K562 (cell line): Measurements from ENCODE around the gene KTI12. TPM values are rescaled to one million over a fixed set of nuclear protein-coding genes. Genes with fewer than 3 reads are reported as not detected.
A peak's percentile ranks its signal among the peaks of the same experiment; 100 is the strongest.

Source experiments
- ATAC-seq: fragments of 200-7000 bp; cut with Tn5 transposase; 3 replicates; pipeline ENCODE4 v1.9.1; 2020; ENCODE audit warnings: moderate library complexity
- BruUV-seq: library from RNA; stranded (reverse); fragments of 400-500 nt; replicated peaks from 2 replicates; lab custom pipeline; 2021; lab: Mats Ljungman, UMichigan
- CTCF ChIA-PET: fragments of 300-600 bp; formaldehyde crosslinking; extraction: SDS; loops from one replicate; lab custom pipeline; 2021; ENCODE audit warnings: low intra/inter-chr PET ratio; lab: Yijun Ruan, JAX
- POLR2A ChIA-PET: fragments of 300-600, 350-650 bp; sonication (Branson Sonifier 250); formaldehyde crosslinking; extraction: SDS; loops from one replicate; lab custom pipeline; 2021; ENCODE audit warnings: antibody characterized with exemption, inconsistent platforms; lab: Yijun Ruan, JAX
- DNase-seq, 4 experiments: peaks; one replicate each; pipeline versions ENCODE4 v3.0.0 to v3.0.0-alpha.2; 2011 to 2018; ENCODE audit warnings: low spot score in 3 of 4, mixed read lengths in 3 of 4; ENCODE audit errors: extremely low read depth in 1 of 4
- FAIRE-seq: peaks from 2 replicates; lab custom pipeline; 2011; peaks lifted over from hg19 to GRCh38; lab: Jason Lieb, UNC
- H2AFZ ChIP-seq: 2 replicates; pipeline ENCODE4 v1.6.0; 2011; ENCODE audit warnings: low read depth, low read length, control low read depth, inconsistent platforms
- H3K27ac ChIP-seq: fragments of 200-600 bp; 3 replicates; pipeline ENCODE4 v1.8.0; 2011; ENCODE audit warnings: low read depth, mild to moderate bottlenecking, control low read depth, inconsistent platforms, low read length, moderate library complexity, mixed read lengths; ENCODE audit errors: extremely low read depth
- H3K27me3 ChIP-seq, 2 experiments: fragments of 300-600 bp in 1 of 2; 2 replicates in 1 of 2; 3 replicates in 1 of 2; pipeline versions ENCODE4 v1.6.0 to v1.8.0; 2011; ENCODE audit warnings: inconsistent platforms in 2 of 2, low read length in 2 of 2, mild to moderate bottlenecking in 1 of 2, mixed read lengths in 1 of 2, moderate library complexity in 1 of 2; ENCODE audit not compliant: control insufficient read depth in 2 of 2, insufficient read depth in 2 of 2
- H3K36me3 ChIP-seq: fragments of 300-600 bp; 3 replicates; pipeline ENCODE4 v1.8.0; 2011; ENCODE audit warnings: mild to moderate bottlenecking, low read length, inconsistent platforms; ENCODE audit not compliant: control insufficient read depth, insufficient read depth
- H3K4me1 ChIP-seq, 2 experiments: fragments of 200-600 bp in 1 of 2; replicated peaks in 1 of 2; 2 replicates in 1 of 2; 3 replicates in 1 of 2; pipeline versions ENCODE4 v1.5.1 to v1.8.0; 2011; ENCODE audit warnings: inconsistent platforms in 2 of 2, low read length in 2 of 2, mild to moderate bottlenecking in 1 of 2, mixed read lengths in 1 of 2, moderate library complexity in 1 of 2; ENCODE audit not compliant: control insufficient read depth in 2 of 2, insufficient read depth in 2 of 2
- H3K4me2 ChIP-seq: 2 replicates; pipeline ENCODE4 v1.6.1; 2011; ENCODE audit warnings: low read length, control low read depth, inconsistent platforms, mixed read lengths; ENCODE audit not compliant: insufficient read depth
- H3K4me3 ChIP-seq: fragments of 200-600 bp; sonication (generic), shearing (Covaris generic); 2 replicates; pipeline ENCODE4 v1.5.1; 2016; ENCODE audit warnings: control low read depth, inconsistent platforms
- H3K79me2 ChIP-seq: fragments of 200-600 bp; 3 replicates; pipeline ENCODE4 v1.8.0; 2011; ENCODE audit warnings: low read length, inconsistent platforms; ENCODE audit not compliant: control insufficient read depth, insufficient read depth
- H3K9ac ChIP-seq, 2 experiments: 2 replicates each; pipeline versions ENCODE4 v1.6.0 to v1.6.1; 2011; ENCODE audit warnings: low read depth in 2 of 2, low read length in 2 of 2, control low read depth in 1 of 2, inconsistent platforms in 1 of 2, mild to moderate bottlenecking in 1 of 2, mixed read lengths in 1 of 2; ENCODE audit not compliant: insufficient read depth in 1 of 2
- H3K9me1 ChIP-seq: one replicate; pipeline ENCODE4 v1.6.0; 2011; ENCODE audit warnings: inconsistent platforms, mild to moderate bottlenecking, low read length, moderate library complexity; ENCODE audit not compliant: control insufficient read depth, insufficient read depth
- H3K9me3 ChIP-seq: replicated peaks from 2 replicates; pipeline ENCODE4 v1.5.1; 2011; ENCODE audit warnings: low read depth, low read length, inconsistent platforms; ENCODE audit not compliant: control insufficient read depth, insufficient read depth
- H4K20me1 ChIP-seq: replicated peaks from 2 replicates; pipeline ENCODE4 v1.6.1; 2011; ENCODE audit warnings: low read length, inconsistent platforms, mixed read lengths; ENCODE audit not compliant: control insufficient read depth, insufficient read depth
- CBFA2T3 ChIP-seq: fragments of 450-650 bp; IDR thresholded peaks from 2 replicates; pipeline ENCODE4 v1.6.1; 2017
- CXXC5 ChIP-seq: fragments of 250-450 bp; sonication (Bioruptor Pico); IDR thresholded peaks from 2 replicates; pipeline ENCODE4 v1.8.0; 2022; ENCODE audit warnings: inconsistent platforms, mild to moderate bottlenecking, moderate library complexity
- FIP1L1 ChIP-seq: fragments of 200-400 bp; formaldehyde crosslinking; IDR thresholded peaks from 2 replicates; pipeline ENCODE4 v1.6.1; 2018; ENCODE audit warnings: mild to moderate bottlenecking, low read depth, low read length; ENCODE audit not compliant: poor library complexity, severe bottlenecking
- HBP1 ChIP-seq: fragments of 450-650 bp; formaldehyde crosslinking; IDR thresholded peaks from 2 replicates; pipeline ENCODE4 v1.4.0; 2022; ENCODE audit warnings: missing genetic modification characterization
- HMBOX1 ChIP-seq: sonication (generic); IDR thresholded peaks from 2 replicates; pipeline ENCODE4 v1.6.1; 2016
- KDM4B ChIP-seq, 2 experiments: fragments of 450-650 bp in 1 of 2; sonication (generic) in 1 of 2; IDR thresholded peaks; 2 replicates each; pipeline ENCODE4 v1.6.1; 2016 to 2017; ENCODE audit warnings: borderline replicate concordance in 2 of 2, antibody characterized with exemption in 1 of 2, low read depth in 1 of 2, mild to moderate bottlenecking in 1 of 2
- PCBP1 ChIP-seq: fragments of 200-400 bp; formaldehyde crosslinking; IDR thresholded peaks from 2 replicates; pipeline ENCODE4 v1.6.1; 2018; ENCODE audit warnings: mild to moderate bottlenecking, low read depth, low read length; ENCODE audit not compliant: poor library complexity, severe bottlenecking
- PCBP2 ChIP-seq: fragments of 200-400 bp; formaldehyde crosslinking; IDR thresholded peaks from 2 replicates; pipeline ENCODE4 v1.6.1; 2018; ENCODE audit warnings: low read length, low read depth, mild to moderate bottlenecking, moderate library complexity; ENCODE audit not compliant: poor library complexity, severe bottlenecking
- SFPQ ChIP-seq: fragments of 200-400 bp; formaldehyde crosslinking; IDR thresholded peaks from 2 replicates; pipeline ENCODE4 v1.6.1; 2017; ENCODE audit warnings: mild to moderate bottlenecking, low read depth, low read length, moderate library complexity
- SIRT6 ChIP-seq: IDR thresholded peaks from one replicate; pipeline ENCODE4 v1.6.1; 2012; ENCODE audit warnings: low read depth, mild to moderate bottlenecking, control low read depth, inconsistent platforms, low read length, moderate library complexity
- ZNF239 ChIP-seq: fragments of 250-450 bp; sonication (Bioruptor Pico); IDR thresholded peaks from 2 replicates; pipeline ENCODE4 v1.4.0; 2020; ENCODE audit warnings: mild to moderate bottlenecking
- ZNF347 ChIP-seq: fragments of 450-650 bp; formaldehyde crosslinking; IDR thresholded peaks from 2 replicates; pipeline ENCODE4 v1.4.0; 2020; ENCODE audit warnings: low read depth, mild to moderate bottlenecking, moderate library complexity
- ZNF699 ChIP-seq: fragments of 250-450 bp; sonication (Bioruptor Pico); IDR thresholded peaks from 2 replicates; pipeline ENCODE4 v1.8.0; 2021; ENCODE audit warnings: mild to moderate bottlenecking, moderate library complexity; ENCODE audit not compliant: insufficient replicate concordance
- WGBS: fragments of 100-300 bp; shearing (Covaris generic); methylation state at CpG from one replicate; pipeline ENCODE4 v1.1.6; 2016; ENCODE audit warnings: low coverage, mixed read lengths; ENCODE audit not compliant: insufficient coverage; ENCODE audit errors: missing lambda C conversion rate; 5-methylcytosine and 5-hydroxymethylcytosine counted together
- in situ Hi-C: fragments of 300-500 bp; cut with MboI; formaldehyde crosslinking; loops from 4 replicates; pipeline ENCODE4 v1.15.0; 2018; ENCODE audit warnings: inconsistent platforms, mixed read lengths
- intact Hi-C: fragments of 100-400 bp; cut with micrococcal nuclease; formaldehyde crosslinking; loops from 2 replicates; pipeline ENCODE4 v1.14.2; 2022
- polyA plus RNA-seq, 8 experiments: library from polyadenylated mRNA; depleted of rRNA in 4 of 8; stranded (reverse) in 5 of 8; unstranded in 3 of 8; fragments of >200 nt; fragmentation: Nextera tagmentation in 2 of 8; fragmentation: Illumina TruSeq in 1 of 8; extraction: Ambion mirVana in 2 of 8; extraction: Trizol in 1 of 8; gene quantifications; 2 replicates each; pipeline versions ENCODE4 v1.2.1 to v1.2.3, GENCODE V29; 2011 to 2014; ENCODE audit warnings: inconsistent platforms in 1 of 8, missing spikeins in 1 of 8
- total RNA-seq, 7 experiments: library from RNA; depleted of rRNA in 6 of 7; stranded (reverse); fragments of >200 nt in 6 of 7; fragmentation: Illumina TruSeq in 2 of 7; extraction: Trizol in 2 of 7; gene quantifications; 2 replicates each; pipeline versions ENCODE4 v1.2.1 to v1.2.3, GENCODE V29; 2011 to 2021; ENCODE audit warnings: low replicate concordance in 1 of 7

KTI12 gene
- total and polyA plus RNA-seq, 9 of the 15 experiments (the other 6 are each of a cell fraction or from before 2014, with no cell fraction given), result 3.1 to 22.8 (median 11.6) TPM

- TF ChIP-seq FIP1L1, result peak; percentile 57
These were observed 21.7 kb upstream of the KTI12 start, which contains the start of gene TXNDC12 (continued) for GRCh38 chr1:52055066-52055865.

- Histone ChIP-seq H3K27ac (peak overlapping the region; percentile 94), H3K9me3 (no peaks in the 10 kb centered on the region), H3K27me3 (no peaks in the 10 kb centered on the region; a peak in 1 of 5 replicates), H3K36me3 (peaks cover 36% of the 10 kb centered on the region; the same call in 1 of the 3 replicates), H3K4me2 (peak overlapping the region; percentile 99), H3K9ac (peak overlapping the region; percentile 87 to 93), H3K4me1 (peaks cover 5 to 16% of the 10 kb centered on the region in 2 experiments), H3K79me2 (peaks cover 65% of the 10 kb centered on the region), H2AFZ (peak overlapping the region; percentile 86), H4K20me1 (no peaks in the 10 kb centered on the region), H3K4me3 (peak overlapping the region; percentile 83), H3K9me1 (no peaks in the 10 kb centered on the region)
- ATAC-seq (no peak), FAIRE-seq (no peak), DNase-seq (no peak)
- no TSS peak for BruUV-seq
- intact Hi-C loops (loop anchor here (1.0 to 5.0 kb wide), 2 partner anchors 22 to 498 kb away; partner anchors contain the start of gene TUT4), in situ Hi-C loops (no loop called here)
- CTCF ChIA-PET, result interaction anchor here (0.6 kb wide), 1 partner anchor 358 kb away, joined by 3 read pairs; no protein-coding TSS in a partner anchor
- WGBS, result 4% methylated on average over 11 of the region's 13 CpGs
- POLR2A ChIA-PET, result interaction anchor here (0.7 to 3.8 kb wide), 8 partner anchors 9 to 178 kb away, joined by 3 to 32 read pairs (median 4); partner anchors contain the start of gene KTI12
- TF ChIP-seq SFPQ (no peak), ZNF239 (CRISPR knock-in tag) (no peak), CXXC5 (CRISPR knock-in tag) (no peak), PCBP2 (no peak), SIRT6 (no peak), HBP1 (CRISPR knock-in tag) (no peak), HMBOX1 (no peak), CBFA2T3 (peak; percentile 69), ZNF347 (no peak), KDM4B (IDR thresholded peaks at IDR 0.05; ENCODE audit: borderline replicate concordance in 2 of 2, low read depth in 1 of 2) (no peak), ZNF699 (CRISPR knock-in tag) (no peak), PCBP1 (no peak)
These were observed 21.0 kb upstream of the KTI12 start for GRCh38 chr1:52054496-52055065.
